ENCODE measurements around the gene SLITRK1.

SLITRK1 gene

GRCh38 chr13:83881917-83882605 lies at the start of gene SLITRK1:
SLITRK1 (minus strand) TSS chr13:83882474; CDS start chr13:83881507, 967 bp downstream.
- no peak for DNase-seq (ENCODE audit: low read depth, low spot score)

GRCh38 chr13:83929157-83929556 lies 46.9 kb upstream of the SLITRK1 start:
- no peak for DNase-seq (ENCODE audit: low read depth, low spot score)

- no peak for DNase-seq (ENCODE audit: low read depth, low spot score)
These were observed 37.5 kb upstream of the SLITRK1 start for GRCh38 chr13:83919775-83920174.

- no peak for DNase-seq (ENCODE audit: low read depth, low spot score)
These were observed 32.1 kb upstream of the SLITRK1 start for GRCh38 chr13:83914368-83914767.

GRCh38 chr13:83907196-83907989 lies 25.1 kb upstream of the SLITRK1 start:
- no peak for DNase-seq (ENCODE audit: low read depth, low spot score)

- DNase-seq (ENCODE audit: low read depth, low spot score): no peak
These were observed 24.1 kb upstream of the SLITRK1 start for GRCh38 chr13:83906240-83906820.

- DNase-seq (ENCODE audit: low read depth, low spot score): no peak
These were observed 23.4 kb upstream of the SLITRK1 start for GRCh38 chr13:83905641-83906040.

- DNase-seq (ENCODE audit: low read depth, low spot score): no peak
These were observed 13.8 kb upstream of the SLITRK1 start for GRCh38 chr13:83895994-83896580.

- no peak for DNase-seq (ENCODE audit: low read depth, low spot score)
These were observed 8.1 kb upstream of the SLITRK1 start for GRCh38 chr13:83890358-83890757.

GRCh38 chr13:83884141-83884540 lies 1.9 kb upstream of the SLITRK1 start:
- no peak for DNase-seq (ENCODE audit: low read depth, low spot score)

GRCh38 chr13:83883061-83883523 lies 818 bp upstream of the SLITRK1 start:
- DNase-seq (ENCODE audit: low read depth, low spot score): no peak

GRCh38 chr13:83882606-83882959 lies 309 bp upstream of the SLITRK1 start:
- DNase-seq (ENCODE audit: low read depth, low spot score): no peak

- no peak for DNase-seq (ENCODE audit: low read depth, low spot score)
These were observed 1.1 kb downstream of the SLITRK1 start for GRCh38 chr13:83881140-83881684.

- DNase-seq (ENCODE audit: low read depth, low spot score): no peak
These were observed 1.8 kb downstream of the SLITRK1 start for GRCh38 chr13:83880275-83881139.

- DNase-seq (ENCODE audit: low read depth, low spot score): no peak
These were observed 2.7 kb downstream of the SLITRK1 start for GRCh38 chr13:83879431-83880171.

- DNase-seq (ENCODE audit: low read depth, low spot score): no peak
These were observed 3.4 kb downstream of the SLITRK1 start for GRCh38 chr13:83878691-83879430.

- no peak for DNase-seq (ENCODE audit: low read depth, low spot score)
These were observed 4.5 kb downstream of the SLITRK1 start for GRCh38 chr13:83877651-83878355.

- no peak for DNase-seq (ENCODE audit: low read depth, low spot score)
These were observed 5.7 kb downstream of the SLITRK1 start for GRCh38 chr13:83876546-83876945.

GRCh38 chr13:83867708-83868107 lies 14.6 kb downstream of the SLITRK1 start:
- DNase-seq (ENCODE audit: low read depth, low spot score): no peak

Measured in activated naive CD8-positive, alpha-beta T cell treated with anti-CD3 and anti-CD28 coated beads, Interleukin-2, amount 50 U/mL, for 16 hours (primary cell).